GM21825 (cell line): ENCODE measurements around the gene SYT11.
A peak's percentile ranks its signal among the peaks of the same experiment; 100 is the strongest.
"Not testable (repeated sequence)": the region's sequence is repeated elsewhere in the genome, so short reads cannot be mapped to it uniquely, and the experiment has no call there.

Experiments used
- ATAC-seq: cut with Tn5 transposase; IDR thresholded peaks from one replicate; pipeline ENCODE4 v1.9.1; 2021; ENCODE audit warnings: mild to moderate bottlenecking, moderate library complexity; ENCODE audit not compliant: unreplicated experiment

The SYT11 gene

GRCh38 chr1:155859234-155859829, at the start of gene SYT11:
SYT11 (plus strand) TSS chr1:155859567; CDS start chr1:155859762, 195 bp downstream.
- ATAC-seq = peak; percentile 58

- ATAC-seq = no peak
Observed at GRCh38 chr1:155812878-155813277, 46.5 kb upstream of the SYT11 start.

GRCh38 chr1:155813672-155814071, 45.7 kb upstream of the SYT11 start:
- ATAC-seq = no peak

GRCh38 chr1:155816351-155816750, 43.0 kb upstream of the SYT11 start:
- no peak for ATAC-seq

- ATAC-seq = no peak
Observed at GRCh38 chr1:155827450-155827849, 31.9 kb upstream of the SYT11 start.

- ATAC-seq = no peak
Observed at GRCh38 chr1:155831279-155831976, 27.9 kb upstream of the SYT11 start.

- ATAC-seq = no peak
Observed at GRCh38 chr1:155833665-155834295, 25.6 kb upstream of the SYT11 start.

- no peak for ATAC-seq
Observed at GRCh38 chr1:155834296-155834926, 25.0 kb upstream of the SYT11 start.

GRCh38 chr1:155834927-155835399, 24.4 kb upstream of the SYT11 start:
- not testable (repeated sequence) for ATAC-seq

- no peak for ATAC-seq
Observed at GRCh38 chr1:155835548-155835947, 23.8 kb upstream of the SYT11 start.

GRCh38 chr1:155840386-155840785, 19.0 kb upstream of the SYT11 start:
- no peak for ATAC-seq

- ATAC-seq = no peak
Observed at GRCh38 chr1:155844860-155845421, 14.4 kb upstream of the SYT11 start.

- ATAC-seq = no peak
Observed at GRCh38 chr1:155847823-155848529, 11.4 kb upstream of the SYT11 start.

GRCh38 chr1:155850345-155850744, 9.0 kb upstream of the SYT11 start:
- no peak for ATAC-seq

- no peak for ATAC-seq
Observed at GRCh38 chr1:155856257-155856974, 3.0 kb upstream of the SYT11 start.

- peak; percentile 56 for ATAC-seq
Observed at GRCh38 chr1:155856975-155857930, 2.1 kb upstream of the SYT11 start, which contains the start of gene GON4L. GON4L (minus strand) TSS chr1:155857214; CDS start chr1:155853780, 3,434 bp downstream.

- ATAC-seq = peak; percentile 1
Observed at GRCh38 chr1:155858800-155859233, 550 bp upstream of the SYT11 start.
